IPS-NIHi7 (cell line): Measurements from ENCODE around the gene NUP54.
A peak's percentile ranks its signal among the peaks of the same experiment; 100 is the strongest.

Experiments used
- DNase-seq: peaks from one replicate; pipeline ENCODE4 v3.0.0; 2012; ENCODE audit warnings: mixed read lengths; ENCODE audit errors: extremely low spot score

The NUP54 gene, protein sequence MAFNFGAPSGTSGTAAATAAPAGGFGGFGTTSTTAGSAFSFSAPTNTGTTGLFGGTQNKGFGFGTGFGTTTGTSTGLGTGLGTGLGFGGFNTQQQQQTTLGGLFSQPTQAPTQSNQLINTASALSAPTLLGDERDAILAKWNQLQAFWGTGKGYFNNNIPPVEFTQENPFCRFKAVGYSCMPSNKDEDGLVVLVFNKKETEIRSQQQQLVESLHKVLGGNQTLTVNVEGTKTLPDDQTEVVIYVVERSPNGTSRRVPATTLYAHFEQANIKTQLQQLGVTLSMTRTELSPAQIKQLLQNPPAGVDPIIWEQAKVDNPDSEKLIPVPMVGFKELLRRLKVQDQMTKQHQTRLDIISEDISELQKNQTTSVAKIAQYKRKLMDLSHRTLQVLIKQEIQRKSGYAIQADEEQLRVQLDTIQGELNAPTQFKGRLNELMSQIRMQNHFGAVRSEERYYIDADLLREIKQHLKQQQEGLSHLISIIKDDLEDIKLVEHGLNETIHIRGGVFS

DNA sequence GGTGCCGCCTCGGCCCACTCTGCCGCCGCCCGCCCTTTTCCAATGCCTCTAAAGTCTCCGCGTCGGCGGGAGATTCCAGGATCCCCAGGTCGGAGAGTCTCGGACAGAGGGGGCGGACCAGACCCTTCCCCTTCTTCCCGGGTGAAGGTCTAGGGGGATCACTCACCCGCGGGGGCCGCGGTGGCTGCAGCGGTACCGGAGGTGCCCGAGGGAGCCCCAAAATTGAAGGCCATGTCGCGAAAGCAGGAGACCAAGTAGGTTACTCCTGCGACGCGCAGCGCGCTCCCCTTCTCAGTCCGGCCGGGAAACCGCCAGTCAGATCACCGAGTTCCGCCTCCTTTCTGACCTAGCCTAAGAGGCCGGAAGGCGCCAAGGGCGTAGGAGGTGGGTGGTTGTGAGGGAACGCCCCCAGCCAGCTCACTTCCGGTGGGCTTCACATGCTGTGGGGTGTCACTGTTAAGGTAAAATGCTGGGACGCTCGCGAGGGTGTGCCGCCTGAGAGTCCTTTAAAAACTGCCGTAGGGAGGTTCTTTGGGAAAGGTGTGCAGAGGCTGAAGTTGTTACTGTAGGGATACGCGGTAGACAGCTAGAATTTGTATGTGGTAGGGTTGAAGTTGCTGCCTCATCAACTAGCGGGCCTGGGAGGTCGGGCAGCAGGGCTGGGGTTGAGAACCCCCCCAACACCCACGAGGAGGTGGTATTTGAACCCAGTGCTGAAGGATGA lies at the start of gene NUP54:
NUP54 (minus strand) TSS at position 256 of the 724 bp plus-strand sequence; CDS start at position 233, 23 bp downstream.
- DNase-seq: peak; percentile 96

DNA sequence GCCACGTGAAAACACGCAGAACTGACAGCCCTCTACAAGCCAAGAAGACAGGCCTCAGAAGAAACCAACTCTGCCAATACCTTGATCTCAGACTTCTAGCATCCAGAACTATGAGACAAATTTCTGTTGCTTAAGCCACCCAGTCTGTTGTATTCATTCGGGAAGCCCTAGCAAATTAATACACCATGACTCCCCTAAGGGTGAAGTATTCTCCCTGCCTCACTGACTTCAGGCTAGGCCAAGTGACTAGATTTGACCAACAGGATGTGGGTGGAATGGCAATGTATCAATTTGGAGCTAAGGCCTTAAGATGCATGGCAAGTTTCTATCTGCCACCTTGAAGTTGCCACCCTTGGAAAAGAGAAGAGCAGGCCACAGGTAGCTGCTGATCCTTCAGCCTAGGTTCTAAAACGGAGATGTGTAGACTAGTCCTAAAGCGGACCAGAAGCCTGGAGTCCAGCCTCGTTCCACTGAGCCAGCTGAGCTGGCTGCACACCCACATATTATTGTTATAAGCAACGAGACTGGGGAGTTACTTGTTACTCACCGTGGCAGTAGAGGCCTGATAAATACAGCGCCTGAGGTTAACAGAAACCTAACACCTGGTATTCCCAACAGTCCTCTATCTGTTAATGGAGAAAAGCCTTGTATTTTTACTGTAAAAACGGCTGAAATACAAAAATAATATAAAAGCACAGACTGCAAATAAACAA lies 49.0 kb upstream of the NUP54 start:
- no peak for DNase-seq

DNA sequence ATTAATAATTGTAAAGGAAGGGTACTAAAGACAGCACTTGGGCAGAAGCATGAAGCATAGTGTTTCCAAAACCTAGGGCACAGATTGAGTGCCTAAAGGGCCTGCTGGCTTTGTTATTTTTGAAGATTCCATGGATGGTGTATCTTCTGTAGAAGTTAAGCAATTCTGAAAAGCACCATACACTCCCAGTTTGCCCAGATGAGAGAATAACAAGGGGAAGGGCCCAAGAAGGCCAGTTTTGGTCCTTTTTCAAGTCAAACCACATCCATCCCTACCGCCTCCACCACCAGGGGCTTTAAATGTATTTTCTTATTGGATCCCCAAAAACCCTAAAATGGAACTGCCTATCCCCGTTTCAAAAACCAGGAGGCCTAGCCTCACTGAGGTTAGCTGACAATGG lies 48.2 kb upstream of the NUP54 start:
- DNase-seq: no peak

DNA sequence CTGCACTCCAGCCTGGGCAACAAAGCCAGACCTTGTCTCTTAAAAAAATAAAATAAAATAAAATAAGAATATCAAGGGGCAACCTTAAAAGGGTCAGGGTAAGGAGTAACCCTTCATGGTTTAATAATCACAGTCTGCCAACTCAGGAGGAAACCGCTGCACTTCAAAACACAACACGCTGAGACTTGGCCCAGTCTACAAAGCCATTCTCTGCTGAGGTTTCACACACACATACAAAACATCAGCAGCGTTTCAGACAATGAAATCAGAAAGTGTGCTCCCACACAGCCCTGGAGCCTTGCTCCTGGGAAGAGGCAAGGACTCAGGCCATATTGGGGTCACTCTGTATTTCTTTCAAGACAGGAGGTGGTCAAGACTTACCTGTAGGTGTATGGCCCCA lies 47.1 kb upstream of the NUP54 start:
- DNase-seq: no peak

DNA sequence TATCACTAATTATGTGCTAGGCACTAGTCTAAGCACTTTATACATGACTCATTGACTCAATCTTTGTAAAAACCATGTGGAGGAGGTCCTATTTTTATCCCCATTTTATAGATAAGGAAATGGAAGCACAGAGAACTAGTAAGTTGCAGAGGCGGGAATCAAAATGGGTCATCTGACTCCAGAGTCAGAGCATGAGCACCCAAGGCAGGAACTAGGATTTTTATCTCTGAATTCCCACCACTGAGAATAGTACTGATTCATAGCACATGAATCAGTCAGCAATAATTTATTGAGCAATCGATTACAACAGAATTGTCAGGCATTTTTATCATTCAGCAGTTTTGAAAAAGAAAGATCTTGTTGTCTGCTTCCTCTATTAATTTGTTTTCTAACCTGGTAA lies 46.1 kb upstream of the NUP54 start:
- no peak for DNase-seq

DNA sequence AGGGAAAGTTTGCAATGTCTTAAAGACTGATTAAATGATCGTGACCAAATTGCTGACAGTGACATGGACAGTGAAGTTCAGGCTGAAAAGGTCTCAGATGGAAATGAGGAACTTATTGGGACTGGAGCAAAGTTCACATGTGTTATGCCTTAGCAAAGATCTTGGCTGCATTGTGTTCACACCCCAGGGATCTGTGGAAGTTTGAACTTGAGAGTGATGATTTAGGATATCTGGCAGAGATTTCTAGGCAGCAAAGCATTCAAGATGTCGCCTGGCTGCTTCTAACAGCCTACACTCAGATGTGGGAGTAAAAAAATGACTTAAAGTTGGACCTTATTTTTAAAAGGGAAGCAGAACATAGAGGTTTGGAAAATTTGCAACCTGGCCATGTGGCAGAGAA lies 44.0 kb upstream of the NUP54 start:
- DNase-seq: no peak

DNA sequence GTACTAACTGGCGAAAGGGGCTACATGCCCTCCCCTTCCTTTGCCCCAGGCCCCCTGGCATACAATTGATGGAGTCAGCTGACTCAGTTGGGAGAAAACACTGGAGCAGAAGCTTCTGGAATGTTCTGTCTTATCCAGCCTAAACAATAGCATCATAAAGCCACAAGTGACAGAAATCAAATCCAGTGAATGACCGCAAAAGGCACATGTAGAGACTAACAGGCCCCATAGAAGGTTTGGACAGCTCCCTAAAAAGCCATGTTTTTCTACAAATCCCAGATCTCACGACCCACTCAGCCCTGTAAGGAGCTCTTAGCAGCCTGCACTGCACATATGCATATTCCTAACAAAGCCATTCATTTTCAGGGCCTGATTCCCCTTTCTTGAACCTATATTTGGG lies 40.4 kb upstream of the NUP54 start:
- no peak for DNase-seq

DNA sequence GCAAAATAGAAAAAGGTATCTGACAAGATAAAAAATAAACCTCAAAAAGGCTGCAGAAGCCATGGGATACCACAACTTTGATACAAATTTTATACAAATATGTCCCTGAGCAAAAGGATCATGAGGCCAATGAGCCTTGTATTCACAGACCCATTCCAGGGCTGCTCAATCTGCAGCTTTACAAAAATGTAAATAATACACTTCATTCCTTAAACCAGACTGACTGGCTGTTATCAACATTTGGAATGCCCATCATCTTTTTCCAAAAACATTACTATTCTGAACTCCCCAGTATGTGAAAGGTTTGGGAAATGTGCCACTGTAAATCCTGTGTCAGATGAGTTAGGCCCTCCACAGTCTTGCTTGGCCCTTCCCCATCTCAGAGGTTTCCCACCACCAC lies 40.0 kb upstream of the NUP54 start:
- no peak for DNase-seq

DNA sequence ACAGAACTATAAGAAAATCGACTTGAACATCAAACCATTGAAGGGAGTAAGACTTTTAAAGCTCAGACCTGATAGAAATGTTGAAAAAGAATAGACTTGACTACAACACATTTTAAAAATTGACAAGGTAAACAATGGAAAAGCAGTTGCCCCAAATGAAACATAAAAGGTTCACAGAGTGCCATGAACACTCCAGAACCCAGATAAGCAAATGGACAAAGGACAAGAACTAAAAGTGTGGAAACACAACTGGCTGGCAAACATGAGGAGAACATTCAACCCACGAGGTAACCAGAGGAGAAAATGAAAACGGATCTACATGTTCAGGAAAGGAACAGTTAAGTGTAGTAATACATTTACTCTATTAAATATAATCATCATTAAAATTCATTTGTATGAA lies 39.0 kb upstream of the NUP54 start:
- DNase-seq: no peak

DNA sequence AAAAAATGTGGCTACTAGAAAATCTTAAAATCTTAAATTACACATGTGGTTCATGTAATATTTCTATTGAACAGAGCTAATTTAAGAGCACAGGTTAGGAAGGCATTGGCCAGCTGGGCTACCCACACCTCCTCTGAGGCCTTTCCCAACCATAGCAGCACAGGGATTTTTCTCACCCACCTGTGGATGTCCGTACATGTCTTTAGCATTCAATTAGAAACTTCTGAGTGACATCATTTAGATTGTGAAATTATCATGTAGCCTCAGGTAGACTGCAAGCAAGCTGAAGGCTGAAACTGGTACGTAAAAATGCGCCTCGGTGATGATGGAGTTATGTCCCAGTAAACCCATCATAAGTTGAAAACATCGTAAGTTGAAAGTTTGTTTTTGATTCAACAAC lies 34.3 kb upstream of the NUP54 start:
- no peak for DNase-seq

DNA sequence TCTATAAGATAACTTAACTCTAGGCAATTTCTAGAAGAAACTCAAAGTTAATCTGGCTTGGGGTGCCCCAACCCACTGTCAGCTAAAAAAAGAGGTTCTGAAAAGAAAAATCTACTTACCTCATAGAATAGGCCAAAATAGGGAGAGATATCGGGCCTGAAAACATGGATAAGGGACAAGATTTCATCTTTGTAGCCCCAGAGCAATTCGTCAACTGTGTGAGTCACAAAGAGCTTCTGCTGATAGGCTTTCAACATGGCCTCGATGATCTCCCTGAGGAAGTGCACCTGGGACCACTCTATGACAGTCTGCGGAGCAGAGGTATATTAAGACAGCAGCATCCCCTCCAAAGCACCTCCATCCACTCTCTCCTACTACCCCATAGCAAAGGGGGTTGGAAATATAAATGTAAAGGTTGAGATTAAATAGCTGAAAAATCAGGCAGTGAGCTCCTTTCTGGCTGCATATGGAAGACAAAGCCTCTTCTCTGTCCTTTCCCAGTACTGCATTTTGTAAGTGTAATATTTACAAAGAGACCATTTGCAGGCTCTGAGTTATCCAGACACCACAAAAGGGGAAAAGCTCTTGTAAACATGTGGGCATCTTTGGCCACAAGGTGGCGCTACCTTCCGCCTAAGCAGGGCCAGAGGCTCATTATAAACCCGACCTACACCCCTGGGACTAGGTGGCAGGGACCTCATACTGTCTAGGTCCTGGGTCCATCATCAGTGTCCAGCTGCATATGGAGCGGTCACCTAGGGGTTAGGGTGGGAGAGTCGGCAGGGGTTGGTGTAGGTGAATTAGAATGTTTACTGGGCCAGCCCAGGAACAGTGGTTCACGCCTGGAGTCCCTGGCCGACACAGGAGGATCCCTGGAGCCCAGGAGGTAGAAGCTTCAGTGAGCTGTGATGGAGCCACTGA lies 31.5 kb upstream of the NUP54 start:
- peak; percentile 90 for DNase-seq

DNA sequence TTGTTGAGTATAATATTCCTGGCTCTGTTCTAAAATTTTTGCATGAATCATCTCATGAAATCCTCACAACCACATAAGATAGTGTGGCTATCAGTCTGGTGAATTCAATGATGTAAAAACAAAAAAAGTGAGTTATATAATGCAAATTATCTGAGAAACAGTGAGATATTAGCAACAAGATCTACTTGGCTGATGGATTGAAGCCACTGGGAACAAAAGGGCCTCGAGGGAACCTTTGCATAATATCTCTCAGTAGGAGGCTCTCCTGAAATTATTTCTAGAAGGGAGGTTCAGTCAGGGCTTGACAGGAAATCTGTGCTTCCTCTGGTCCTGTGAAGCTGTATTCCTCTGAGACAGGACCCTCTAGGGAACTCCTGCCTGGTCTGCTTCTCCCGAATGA lies 30.1 kb upstream of the NUP54 start:
- no peak for DNase-seq

DNA sequence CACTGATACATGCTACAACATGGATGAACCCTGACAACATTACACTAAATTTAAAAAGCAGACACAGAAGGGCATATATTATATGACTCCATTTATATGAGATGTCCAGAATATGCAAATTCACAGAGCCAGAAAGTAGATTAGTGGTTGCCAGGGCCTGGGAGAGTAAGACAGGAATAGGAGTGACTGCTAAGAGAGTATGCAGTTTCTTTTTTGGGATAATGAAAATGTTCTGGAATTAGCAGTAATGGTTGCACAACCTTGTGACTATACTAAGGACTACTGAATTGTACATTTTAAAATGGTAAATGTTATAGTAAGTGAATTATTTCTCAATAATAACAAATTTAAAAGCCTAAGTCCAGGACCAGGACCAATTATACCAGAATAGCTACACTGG lies 29.5 kb upstream of the NUP54 start:
- DNase-seq: no peak

DNA sequence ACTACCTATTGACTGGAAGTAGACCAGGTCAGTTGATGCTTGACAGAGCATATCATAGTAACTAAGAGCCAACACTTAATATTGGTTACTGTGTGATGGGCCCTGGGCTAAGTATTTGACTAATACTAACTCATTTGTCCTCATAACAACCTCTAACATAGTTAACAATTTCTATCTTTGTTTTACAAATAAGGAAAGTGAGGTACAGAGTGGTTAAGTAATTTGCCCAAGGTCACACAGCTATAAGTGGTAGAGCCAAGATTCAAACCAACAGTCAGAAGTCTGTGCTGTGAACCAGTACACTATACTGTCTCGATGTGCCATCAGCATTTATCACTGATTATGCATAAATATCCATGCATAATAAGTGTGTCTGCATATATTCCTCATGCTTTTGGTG lies 27.1 kb upstream of the NUP54 start:
- no peak for DNase-seq

DNA sequence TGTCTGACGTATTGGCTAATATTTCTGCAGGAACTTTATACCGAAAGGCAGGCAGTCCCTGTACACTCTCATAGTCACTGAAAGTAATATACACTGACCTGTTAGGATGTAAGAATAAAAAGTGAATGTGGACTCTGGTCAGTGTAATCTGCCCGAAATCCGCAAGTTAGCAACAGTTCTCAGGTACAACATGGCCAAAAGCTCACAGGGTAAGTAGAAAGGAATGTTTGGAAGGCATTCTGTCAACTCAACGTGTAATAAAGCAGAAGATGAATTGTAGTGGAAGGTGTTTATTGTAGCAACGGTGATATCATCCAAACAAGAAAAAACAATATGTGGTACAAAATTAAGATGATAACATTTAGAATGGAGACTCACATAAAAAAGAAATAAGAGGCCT lies 26.0 kb upstream of the NUP54 start:
- DNase-seq: no peak

DNA sequence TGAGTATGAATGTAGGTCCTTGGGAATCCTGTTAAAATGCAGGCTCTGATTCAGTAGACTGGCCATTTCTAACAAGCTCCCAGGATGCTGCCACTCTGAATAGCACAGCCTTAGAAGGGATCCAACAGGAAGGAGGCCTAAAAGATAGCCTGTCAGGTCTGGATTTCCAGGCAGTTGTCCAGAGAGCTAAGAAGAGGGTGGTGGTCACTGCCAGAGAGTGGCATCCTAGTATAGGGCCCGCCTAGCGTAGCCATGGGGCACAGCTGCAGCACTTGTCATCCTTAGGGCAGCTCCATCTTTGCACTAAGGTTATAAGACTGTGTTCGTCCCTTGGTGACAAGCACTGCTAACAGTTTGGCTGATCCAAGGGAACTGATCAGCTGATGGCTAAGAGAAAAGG lies 20.5 kb upstream of the NUP54 start:
- no peak for DNase-seq

DNA sequence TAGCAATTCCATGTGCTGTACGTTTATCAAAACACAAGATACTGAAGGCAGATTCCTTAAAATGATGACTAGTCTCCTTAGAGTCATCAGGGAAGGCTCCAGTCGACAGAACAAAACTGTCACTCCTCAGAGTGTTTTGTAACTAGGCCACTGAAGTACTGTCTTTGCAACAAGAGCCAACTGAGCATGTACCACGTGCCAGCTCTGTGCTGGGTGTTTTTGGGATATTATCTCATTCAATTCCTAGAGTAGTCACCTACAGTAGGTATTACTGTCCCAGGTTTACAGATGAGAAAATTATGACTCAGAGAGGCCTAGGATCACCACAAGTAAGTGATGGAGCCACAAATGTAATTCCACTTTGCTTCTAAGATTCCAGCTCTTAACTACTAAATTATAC lies 18.3 kb upstream of the NUP54 start:
- no peak for DNase-seq

DNA sequence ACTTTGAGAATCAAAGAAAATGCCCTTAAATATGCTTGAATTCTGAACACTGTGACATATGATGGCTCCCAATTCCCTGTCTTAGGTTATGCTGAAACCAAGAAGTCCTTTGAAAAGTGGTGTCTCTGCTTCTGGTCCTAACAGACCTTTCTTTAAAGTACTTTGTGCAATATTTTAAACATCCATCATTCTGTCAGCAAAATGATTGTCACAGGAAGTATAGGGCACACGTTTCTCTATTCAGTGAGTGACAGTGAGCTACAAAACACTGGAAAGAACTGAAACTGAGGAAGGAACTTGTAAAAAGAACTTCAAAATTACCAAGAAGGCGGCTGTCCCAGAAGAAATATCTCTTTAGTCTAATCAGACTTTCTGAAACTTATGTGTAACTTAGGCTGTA lies 12.2 kb upstream of the NUP54 start:
- DNase-seq: no peak

DNA sequence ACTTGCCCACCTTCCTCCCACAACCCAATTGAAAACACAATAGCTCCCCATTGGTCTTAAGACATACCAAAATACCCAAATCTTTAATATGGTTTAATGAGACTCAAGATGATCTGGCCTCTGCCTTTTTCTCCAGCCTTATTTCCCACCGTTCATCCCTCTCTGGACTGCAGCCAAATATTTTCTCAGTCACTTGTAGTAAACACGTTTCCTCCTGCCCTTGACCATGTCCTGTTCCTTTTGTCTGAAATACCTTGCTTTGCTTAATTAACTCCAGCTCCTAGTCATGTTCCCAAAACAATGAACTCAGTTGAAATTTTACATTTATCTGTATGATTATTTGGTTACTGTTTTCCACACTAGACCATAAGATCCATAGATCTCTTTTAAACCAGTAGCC lies 8.4 kb upstream of the NUP54 start:
- DNase-seq: no peak

DNA sequence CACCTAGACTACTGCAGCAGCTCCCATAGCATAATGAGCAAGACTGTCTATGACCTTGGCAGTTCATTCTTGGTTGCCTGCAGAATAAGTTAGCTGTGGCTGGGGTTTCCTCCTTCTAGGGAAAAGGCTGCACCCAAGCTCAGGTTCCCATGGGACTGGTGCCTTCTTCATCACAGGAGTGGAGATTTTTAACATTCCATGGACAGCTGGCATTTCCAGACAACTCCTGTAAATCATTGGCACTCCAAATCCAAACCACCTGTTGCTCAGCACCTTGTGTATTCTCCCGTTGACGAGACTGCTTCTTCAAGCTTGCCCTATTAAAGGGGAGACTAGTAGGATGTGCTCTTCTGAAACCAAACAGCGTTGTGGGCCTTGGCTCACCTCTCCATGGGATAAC lies 7.8 kb upstream of the NUP54 start:
- no peak for DNase-seq

DNA sequence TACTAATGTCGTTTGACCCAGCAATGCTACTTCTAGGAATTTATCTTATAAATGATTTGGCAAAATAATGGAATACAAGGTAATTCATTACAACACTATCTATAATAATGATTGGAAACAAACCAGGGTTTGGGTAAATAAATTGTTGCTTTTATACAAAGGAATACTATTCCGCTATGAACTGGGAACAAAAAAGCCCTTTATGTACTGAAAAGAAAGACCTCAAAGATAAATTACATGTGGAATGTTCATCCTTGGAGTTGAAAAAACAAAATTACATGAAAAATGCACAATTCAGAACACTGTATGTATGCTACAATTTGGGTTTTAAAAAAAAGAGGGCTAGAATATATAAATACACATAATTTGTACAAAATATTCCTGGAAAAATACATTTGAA lies 5.2 kb upstream of the NUP54 start:
- no peak for DNase-seq
